ENCODE data around the gene ENG. TPM values are rescaled to one million over a fixed set of nuclear protein-coding genes. Genes with fewer than 3 reads are reported as not detected.
A peak's percentile ranks its signal among the peaks of the same experiment; 100 is the strongest.

ENG gene
- total and polyA plus RNA-seq, 8 donors: 4.0 to 58.5 (median 25.2) TPM

DNA sequence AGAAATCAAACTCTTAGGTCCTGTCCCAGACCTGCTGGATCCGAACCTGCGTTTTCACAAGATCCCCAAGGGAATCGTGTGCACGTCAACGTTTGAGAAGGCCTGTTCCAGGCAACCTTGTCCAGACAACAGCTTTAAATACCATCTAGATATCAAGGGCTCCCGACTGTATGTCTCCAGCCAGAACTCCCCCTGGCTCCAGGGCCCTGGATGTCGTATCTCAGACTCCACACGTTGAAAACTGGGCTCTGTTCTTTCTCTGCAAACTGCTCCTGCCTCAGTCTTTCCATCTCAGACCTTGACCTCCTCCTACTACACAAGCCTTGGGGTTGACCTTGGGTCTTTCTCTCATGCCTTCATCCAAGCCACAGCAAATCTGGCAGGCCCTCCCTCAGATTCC is 5.8 kb upstream of the ENG start:
- Histone ChIP-seq H3K36me3 (no peaks in the 10 kb centered on the region), H3K4me1 (peaks cover 21 to 50% (median 34%) of the 10 kb centered on the region in 4 donors), H3K4me3 (no peak overlapping the region), H3K27me3 (no peaks in the 10 kb centered on the region), H3K27ac (peak overlapping the region in 1 of 5 donors; percentile 70), H3K9me3 (no peaks in the 10 kb centered on the region)
- 70 to 87% (median 81%) methylated on average over 8 of the region's 8 CpGs for WGBS, 5 donors
- no peak for DNase-seq
- no peak for TF ChIP-seq POLR2AphosphoS5 (IDR thresholded peaks at IDR 0.05)
- no peak for TF ChIP-seq EP300 (IDR thresholded peaks at IDR 0.05)
- no peak for TF ChIP-seq POLR2A (IDR thresholded peaks at IDR 0.05)
- TF ChIP-seq, protein P1, sequence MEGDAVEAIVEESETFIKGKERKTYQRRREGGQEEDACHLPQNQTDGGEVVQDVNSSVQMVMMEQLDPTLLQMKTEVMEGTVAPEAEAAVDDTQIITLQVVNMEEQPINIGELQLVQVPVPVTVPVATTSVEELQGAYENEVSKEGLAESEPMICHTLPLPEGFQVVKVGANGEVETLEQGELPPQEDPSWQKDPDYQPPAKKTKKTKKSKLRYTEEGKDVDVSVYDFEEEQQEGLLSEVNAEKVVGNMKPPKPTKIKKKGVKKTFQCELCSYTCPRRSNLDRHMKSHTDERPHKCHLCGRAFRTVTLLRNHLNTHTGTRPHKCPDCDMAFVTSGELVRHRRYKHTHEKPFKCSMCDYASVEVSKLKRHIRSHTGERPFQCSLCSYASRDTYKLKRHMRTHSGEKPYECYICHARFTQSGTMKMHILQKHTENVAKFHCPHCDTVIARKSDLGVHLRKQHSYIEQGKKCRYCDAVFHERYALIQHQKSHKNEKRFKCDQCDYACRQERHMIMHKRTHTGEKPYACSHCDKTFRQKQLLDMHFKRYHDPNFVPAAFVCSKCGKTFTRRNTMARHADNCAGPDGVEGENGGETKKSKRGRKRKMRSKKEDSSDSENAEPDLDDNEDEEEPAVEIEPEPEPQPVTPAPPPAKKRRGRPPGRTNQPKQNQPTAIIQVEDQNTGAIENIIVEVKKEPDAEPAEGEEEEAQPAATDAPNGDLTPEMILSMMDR (IDR thresholded peaks at IDR 0.05): no peak
- intact Hi-C loops (cut with DNase I; ENCODE audit: low total_unique reads): loop anchor here (10.0 kb wide), 1 partner anchor 55 kb away; the partner anchor contains the start of gene FPGS

- H3K4me1 ChIP-seq: peaks cover 21 to 64% (median 39%) of the 10 kb centered on the region in 4 donors
- intact Hi-C loops (cut with DNase I; ENCODE audit: low total_unique reads): no loop called here
- peak overlapping the region in 1 of 5 donors; percentile 42 for H3K27ac ChIP-seq
- 16 to 42% (median 23%) methylated on average over 9 to 12 of the region's 12 CpGs for whole genome bisulfite sequencing, 5 donors
- no peak overlapping the region for H3K4me3 ChIP-seq
- no peaks in the 10 kb centered on the region for H3K36me3 ChIP-seq
- no peaks in the 10 kb centered on the region for H3K9me3 ChIP-seq
- no peaks in the 10 kb centered on the region for H3K27me3 ChIP-seq
- TF ChIP-seq EP300 (IDR thresholded peaks at IDR 0.05) (no peak), POLR2AphosphoS5 (IDR thresholded peaks at IDR 0.05) (no peak), POLR2A (IDR thresholded peaks at IDR 0.05) (no peak)
- TF ChIP-seq, protein P1 (IDR thresholded peaks at IDR 0.05): no peak
- peak in 1 of 2 donors; percentile 63 for DNase-seq
Measured at GRCh38 chr9:127858041-127858512, 3.6 kb upstream of the ENG start.

GRCh38 chr9:127857278-127857677 is 2.8 kb upstream of the ENG start:
- 40 to 87% (median 60%) methylated on average over 4 of the region's 4 CpGs for WGBS, 5 donors
- Histone ChIP-seq H3K27ac (peak overlapping the region in 1 of 5 donors; percentile 42), H3K36me3 (no peaks in the 10 kb centered on the region), H3K4me3 (no peak overlapping the region), H3K27me3 (no peaks in the 10 kb centered on the region), H3K9me3 (no peaks in the 10 kb centered on the region), H3K4me1 (peaks cover 16 to 65% (median 36%) of the 10 kb centered on the region in 4 donors)
- no peak for DNase-seq
- intact Hi-C loops (cut with DNase I; ENCODE audit: low total_unique reads): no loop called here
- TF ChIP-seq, protein P1 (IDR thresholded peaks at IDR 0.05): no peak
- TF ChIP-seq POLR2A (IDR thresholded peaks at IDR 0.05) (no peak), EP300 (IDR thresholded peaks at IDR 0.05) (no peak), POLR2AphosphoS5 (IDR thresholded peaks at IDR 0.05) (no peak)

DNA sequence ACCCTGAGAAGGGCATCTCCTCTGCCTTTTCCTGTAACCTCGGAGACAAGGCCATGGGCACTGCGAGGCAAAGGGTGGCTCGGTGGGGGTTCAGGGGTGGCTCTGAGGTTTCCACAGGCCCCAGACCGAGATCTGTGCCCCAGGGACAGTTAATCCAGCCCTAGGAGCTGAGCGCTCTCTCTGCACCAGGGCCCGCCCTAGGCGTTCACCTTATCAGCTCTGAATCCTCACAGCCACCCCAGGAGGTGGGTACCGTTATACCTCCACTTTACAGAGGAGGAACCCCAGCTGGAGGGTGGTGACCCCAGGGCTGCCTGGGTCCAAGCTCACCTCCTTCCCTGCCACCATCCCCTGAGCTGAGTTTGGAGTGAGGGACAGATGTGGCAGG is 2.3 kb upstream of the ENG start:
- Histone ChIP-seq H3K4me1 (peaks cover 14 to 65% (median 31%) of the 10 kb centered on the region in 4 donors), H3K4me3 (no peak overlapping the region), H3K36me3 (no peaks in the 10 kb centered on the region), H3K27me3 (no peaks in the 10 kb centered on the region), H3K9me3 (no peaks in the 10 kb centered on the region), H3K27ac (peak overlapping the region in 1 of 5 donors; percentile 90)
- DNase-seq: no peak
- intact Hi-C loops (cut with DNase I; ENCODE audit: low total_unique reads): no loop called here
- WGBS, 5 donors: 79 to 84% (median 83%) methylated on average over 6 to 8 of the region's 8 CpGs
- TF ChIP-seq POLR2AphosphoS5 (IDR thresholded peaks at IDR 0.05): no peak
- TF ChIP-seq, protein P1 (IDR thresholded peaks at IDR 0.05): no peak

Data from stomach (tissue), 9 donors.